Occipital lobe (tissue), 2 donors: ENCODE measurements around the gene TACR2. TPM values are rescaled to one million over a fixed set of nuclear protein-coding genes. Genes with fewer than 3 reads are reported as not detected.
A peak's percentile ranks its signal among the peaks of the same experiment; 100 is the strongest.

Source experiments
- DNase-seq: peaks from one replicate; lab custom pipeline; 2025; lab: John Stamatoyannopoulos, UW
- total RNA-seq: library from RNA; depleted of rRNA; stranded (reverse); fragments of >200 nt; gene quantifications from one replicate; pipeline ENCODE4 v1.2.3, GENCODE V29; 2014

TACR2 gene
- 0.47 TPM for total RNA-seq

DNA sequence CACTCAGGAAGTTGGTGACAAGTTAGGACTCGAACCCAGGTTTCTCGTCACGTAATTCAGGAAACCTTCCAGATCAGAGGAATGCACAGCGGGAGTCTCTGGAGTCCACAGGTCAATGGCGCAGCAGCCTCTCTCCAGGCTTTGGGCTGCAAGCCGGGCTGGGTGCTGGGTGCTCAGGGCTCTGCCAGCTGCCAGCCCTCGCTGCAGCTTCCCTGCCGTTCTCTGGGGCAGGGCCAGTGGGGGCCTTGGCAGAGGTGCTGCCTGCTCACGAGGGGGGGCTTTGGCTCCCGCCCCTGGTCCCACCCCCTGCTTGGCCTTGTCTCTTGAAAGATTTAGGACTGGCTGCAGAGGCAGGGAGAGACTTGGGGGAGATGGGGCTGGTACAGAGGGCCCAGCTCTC lies at the start of gene TACR2:
TSS of gene TACR2 (minus strand) at position 224 of the 400 bp plus-strand sequence. CDS start 595 bp downstream, outside the sequence.
- DNase-seq = no peak

DNA sequence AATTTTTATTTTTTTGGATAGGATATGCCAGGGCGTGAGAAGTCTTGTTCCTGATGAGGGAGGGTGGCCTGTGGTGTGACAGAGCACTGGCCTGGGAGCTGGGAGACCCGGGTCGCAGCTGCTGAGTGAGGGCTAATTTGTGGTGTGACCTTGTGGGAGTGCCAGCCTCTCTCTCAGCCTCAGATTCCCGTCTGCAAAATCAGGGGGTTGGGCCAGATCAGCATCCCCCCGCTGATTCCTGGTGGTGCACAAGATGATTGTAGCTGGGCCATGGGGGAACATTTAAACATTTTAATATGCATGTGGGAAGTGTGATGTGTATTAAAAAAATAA lies 49.4 kb upstream of the TACR2 start:
- no peak for DNase-seq

DNA sequence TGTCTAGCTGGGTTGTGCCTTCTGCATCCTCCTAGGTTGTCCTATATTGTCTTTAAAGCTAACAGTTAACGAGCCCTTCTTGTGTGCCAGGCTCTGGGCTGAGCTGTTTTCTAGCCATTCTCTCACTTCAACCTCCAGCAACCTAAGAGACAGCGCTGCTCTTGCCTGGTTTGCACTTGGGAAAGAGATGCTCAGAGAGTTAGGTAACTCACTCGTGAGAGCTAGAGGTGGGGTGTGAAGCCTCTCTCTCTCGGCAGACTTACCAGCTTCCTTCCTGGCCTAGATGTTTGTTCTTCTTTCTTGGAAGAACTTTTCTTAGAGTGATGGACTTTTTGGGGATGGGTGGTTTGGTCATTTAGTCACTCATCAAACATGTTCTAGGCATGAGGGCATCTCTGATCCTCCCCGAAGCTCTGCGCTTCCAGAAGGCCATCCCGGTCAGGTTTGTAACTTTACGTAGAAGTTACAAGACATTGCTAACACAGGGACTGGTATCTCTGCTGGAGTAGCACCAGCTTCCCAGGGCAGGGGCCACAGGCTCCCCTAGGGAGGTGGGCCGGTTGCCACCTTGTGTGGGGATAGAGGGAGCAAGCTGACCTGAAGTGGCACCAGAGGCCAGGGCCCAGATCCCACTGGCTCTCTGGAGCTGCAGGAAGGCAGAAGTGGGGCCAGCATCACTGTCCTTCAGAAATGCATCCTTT lies 48.9 kb upstream of the TACR2 start:
- DNase-seq = no peak

DNA sequence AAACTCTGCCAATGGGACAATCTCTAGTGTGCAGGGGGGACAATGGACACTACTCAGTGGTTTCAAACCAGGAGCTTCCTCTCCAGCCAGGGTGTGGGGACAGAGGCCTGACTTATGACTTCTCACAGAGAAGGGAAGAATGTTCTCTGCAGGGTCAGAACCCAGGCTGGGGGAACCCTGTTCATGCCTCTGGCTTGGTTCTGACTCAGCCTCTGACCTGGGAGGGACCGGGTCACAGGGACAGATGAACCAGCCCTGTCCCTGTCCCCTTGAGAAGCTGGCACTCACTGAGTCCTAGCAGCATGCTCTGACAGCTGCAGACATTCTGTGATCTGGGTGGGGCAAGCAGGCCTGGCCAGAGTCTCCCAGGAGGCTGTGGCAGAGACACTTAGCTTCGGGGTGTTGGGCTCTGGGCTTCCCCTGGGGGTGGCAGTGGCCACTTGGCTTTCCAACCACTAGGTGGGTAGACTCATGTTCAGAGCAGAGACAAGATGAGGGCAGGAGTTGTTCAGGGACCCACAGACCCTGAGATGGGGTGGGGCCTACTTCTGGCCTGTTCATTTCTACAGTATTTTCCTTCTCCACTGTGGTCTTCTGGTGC lies 48.2 kb upstream of the TACR2 start:
- no peak for DNase-seq

DNA sequence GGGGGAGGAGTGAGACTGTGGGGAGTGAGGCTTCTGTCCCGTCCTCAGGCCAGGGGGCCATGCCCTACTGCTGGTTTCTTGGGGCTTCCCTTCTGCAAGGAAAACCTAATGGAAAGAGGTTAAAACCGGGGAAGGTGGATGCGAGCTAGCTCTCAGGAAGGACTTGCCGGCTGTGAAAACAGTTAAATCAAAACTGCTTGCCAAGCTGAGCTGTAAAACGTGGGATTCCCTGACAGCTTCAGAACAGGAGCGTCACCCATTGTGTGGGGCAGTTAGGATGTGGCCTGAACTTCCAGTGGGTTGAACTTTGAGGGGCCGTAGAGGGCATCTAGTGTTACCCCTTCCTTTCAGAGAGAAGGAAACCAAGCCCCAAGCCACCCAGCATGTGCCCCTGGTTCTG lies 47.7 kb upstream of the TACR2 start:
- DNase-seq = no peak

DNA sequence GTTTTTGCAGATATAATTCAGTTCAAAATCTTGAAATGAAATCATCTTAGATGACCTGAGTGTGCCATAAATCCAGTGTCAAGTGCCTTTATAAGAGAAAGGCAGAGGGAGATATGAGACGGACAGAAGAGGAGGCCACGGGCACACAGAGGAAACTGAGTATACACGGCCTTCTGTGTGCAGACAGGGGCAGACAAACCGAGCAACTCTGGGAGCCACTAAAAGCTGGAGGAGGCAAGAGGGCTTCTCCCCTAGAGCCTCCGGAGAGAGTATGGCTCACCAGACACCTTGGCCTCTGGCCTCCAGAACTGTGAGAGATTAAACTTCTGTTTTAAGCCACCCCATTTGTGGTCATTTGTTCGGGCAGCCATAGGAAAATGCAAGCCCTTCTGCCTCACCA lies 47.2 kb upstream of the TACR2 start:
- no peak for DNase-seq

DNA sequence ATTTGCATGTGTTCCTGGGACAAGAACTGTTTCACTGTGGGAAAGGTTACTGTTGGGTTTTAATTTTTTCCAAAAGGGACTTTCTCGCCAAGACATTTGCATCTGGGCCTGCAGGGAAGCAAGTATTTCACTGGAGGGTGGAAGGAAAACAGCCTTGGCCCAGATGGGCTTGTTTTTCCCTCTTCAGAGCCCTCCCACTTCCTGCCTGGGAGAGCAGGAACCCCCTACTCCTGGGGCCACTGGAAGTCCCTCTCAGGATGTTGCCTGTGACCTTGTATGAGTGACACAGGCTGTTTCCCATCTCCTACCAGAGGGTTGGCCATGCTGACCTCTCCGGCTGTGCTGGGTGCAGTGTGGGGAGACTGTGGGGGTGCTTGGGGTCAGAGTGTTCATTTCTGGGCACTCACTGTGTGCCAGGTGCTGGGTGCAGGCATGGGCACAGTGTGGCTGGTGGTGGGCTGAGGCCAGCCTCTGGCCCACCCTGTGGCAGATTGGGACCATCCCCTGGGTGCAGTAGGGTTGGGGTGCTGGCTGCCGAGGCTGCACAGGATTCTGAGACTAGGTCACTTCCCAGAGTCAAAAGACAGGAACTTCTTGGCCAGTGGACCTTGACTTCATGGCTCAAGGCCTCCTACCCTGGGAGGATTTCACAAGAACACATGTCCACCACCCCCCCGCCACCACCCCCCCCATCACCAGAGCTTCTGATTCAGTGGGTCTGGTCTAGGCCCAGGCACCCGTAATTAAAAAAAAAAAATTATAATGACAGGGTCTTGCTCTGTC lies 44.7 kb upstream of the TACR2 start:
- no peak for DNase-seq

DNA sequence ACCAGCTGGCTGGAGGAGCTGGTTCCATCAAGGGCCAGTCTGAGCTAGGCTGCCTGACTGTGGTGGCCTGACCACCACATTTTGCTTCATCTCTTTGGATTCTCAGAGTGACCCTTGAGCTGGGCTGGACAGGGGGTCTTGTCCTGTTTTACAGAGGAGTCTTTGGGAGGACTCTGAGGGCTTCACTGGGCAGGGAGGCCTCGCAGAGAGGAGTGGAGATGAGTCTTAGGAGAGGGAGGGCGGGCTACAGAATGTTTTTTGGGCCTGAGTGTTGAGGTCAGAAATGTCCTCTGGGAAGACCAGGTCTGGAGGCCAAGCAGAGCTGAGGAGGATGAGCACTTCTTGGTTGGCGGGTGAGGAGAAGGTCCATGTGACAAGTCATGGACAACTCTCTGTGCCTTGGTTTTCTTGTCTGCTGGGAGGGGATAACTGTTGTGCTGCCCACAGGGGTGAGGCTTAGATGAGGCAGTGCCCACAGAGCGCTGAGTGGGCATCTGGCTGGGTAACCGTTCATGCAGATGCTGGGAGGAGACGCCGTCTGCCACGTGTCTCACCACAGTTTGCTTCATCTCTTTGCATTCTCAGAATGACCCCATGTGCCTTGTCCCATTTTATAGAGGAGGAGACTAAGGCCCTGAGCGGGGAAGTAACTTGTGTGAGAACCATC lies 44.0 kb upstream of the TACR2 start:
- no peak for DNase-seq

DNA sequence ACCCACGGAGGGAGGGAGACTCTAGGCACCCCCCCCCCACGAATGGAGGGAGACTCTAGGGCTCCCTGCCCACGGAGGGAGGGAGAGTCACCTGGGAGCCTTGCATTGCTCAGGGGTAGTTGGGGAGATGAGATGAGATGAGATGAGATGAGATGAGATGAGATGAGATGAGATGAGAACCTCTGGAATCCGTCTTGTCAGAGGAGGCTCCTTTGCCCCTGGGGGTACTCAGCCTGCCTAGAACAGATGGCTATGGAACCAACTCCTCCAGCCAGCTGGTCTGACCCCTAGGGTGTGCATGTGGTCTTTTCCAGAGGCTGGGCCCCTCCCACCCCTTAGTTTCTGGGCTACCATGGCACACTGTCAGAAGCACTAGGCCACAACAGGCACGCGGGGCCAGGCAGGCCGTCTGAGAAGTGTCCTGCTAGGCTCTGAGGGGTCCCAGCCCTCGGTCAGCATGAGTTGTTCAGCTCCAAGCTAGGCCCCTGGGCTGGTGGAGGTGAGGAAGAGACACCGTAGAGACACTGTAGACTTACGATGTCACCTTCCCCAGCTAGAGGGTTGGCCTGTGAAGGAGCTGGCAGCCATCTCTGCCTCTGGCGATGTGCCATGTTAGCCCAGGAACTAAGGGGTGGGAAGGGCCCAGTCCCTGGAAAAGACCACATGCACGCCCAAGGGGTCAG lies 43.3 kb upstream of the TACR2 start:
- no peak for DNase-seq

DNA sequence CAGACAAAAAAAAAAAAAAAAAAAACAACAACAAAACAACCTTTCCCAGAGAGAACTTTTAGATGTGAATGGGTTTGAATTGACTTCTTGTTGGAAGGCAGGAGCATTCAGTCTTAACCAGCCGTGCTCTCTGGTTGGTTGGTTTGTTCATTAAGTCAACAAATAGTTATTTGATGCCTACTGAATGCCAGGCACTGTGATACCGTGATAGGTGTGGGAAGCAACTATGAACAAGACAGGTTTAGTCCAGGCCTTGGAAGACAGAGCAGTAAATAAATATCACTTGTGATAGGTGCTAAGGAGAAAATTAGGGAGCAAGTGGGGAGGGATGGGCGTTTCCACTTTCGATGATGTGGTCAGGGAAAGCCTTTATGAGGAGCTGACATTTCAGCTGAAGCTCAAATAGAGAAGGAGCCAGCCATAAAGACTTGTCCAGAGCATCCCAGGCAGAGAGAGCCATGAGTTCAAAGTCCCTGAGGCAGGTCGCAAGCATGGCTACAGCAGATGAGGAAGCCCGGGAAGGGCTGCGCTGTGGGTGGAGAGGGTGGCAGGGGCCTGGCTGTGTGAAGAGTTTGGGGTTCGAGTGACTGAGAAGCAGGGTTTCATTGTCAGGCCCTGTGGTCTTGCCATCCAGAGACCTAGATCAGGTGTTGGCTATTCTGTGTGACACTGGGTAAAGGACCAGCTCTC lies 42.5 kb upstream of the TACR2 start:
- no peak for DNase-seq

DNA sequence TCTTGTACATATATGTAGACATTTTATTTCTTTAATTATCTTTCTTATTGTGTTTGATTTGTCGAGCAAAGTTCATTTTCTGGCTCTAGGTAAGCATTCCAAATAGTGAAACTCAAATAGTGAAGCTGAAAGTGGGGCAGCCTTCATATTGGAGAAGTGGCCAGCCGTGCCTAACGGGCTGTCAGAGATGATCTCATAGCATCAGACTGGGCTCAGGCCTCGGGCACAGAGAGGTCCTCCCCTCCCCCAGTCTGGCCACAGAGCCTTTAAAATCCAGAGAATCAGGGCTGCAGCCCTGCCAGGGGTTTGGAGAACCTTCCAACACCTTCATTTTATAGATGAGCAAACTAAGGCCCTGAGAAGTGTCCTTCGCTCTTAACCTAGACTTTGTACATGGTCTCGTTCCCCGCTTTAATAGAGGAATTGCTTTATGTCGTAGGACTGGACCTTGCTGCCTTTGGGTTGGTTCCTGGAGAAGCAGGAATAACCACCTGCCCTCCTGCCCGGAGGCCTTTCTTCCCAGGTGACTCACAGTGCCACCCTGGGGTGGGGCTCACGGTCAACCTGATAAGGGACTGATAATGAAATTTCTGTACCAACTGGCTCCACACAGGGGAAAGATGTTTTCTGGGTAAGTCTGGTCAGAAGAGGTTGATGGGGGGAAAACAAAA lies 41.8 kb upstream of the TACR2 start:
- DNase-seq = no peak

DNA sequence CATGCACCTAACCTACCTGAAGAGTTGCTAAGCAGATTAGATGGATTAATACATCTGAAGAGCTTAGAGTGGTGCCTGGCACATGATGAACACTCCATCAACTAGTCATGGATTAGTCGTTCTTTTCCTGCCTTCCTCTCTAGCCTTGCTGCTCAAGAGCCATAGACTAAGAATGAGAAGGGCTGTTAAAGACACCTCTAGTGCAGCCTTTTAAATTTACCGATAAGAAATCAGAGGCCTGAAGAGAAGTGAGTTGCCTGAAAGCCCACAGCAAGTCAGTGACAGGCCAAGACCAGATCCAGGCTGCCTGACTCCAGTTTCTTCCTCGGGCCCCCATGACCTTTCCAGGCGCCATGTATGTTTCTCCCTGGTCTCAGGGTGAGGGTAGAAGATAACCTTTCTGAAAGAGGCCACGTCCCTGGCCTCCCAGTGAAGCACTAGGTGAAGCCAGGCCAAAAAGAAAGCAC lies 41.1 kb upstream of the TACR2 start:
- no peak for DNase-seq

DNA sequence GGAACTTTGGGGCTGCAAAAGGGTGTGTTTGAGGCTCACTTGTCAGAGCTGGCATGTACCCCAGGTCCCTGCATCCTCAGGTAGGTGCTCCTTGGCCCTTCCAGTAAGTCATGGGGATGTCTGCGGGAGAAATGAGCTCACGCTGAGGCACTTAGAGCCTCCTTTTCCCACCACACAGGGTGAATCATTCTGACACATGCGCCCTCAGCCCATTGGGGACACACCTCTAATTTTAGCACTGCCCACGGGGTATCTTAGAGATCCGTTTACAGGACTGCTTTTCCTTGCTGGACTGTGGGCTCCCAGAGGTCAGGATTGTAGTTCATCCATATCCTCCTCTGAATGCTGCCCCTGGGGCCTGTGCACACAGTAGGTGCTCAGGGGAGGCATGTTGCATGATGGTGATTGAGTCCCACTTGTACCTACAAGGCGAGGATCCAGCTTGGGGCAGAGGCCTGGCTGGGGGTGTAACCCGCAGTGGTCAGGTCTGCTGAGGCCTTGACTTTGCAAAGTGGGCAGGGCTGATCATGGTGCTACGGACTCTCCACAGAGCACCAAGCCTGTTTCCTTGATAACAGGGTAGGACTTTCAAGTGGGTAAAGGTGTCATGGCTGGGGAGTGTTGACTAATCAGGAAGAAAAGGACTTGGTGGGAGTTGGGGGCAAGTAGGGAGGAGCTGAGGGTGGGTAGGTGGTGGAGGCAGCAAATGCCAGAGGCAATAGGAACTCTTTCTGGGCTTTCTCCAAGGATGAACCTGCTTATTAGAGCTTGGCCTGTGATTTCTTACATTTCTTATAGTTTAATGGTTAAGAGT lies 40.4 kb upstream of the TACR2 start:
- no peak for DNase-seq

DNA sequence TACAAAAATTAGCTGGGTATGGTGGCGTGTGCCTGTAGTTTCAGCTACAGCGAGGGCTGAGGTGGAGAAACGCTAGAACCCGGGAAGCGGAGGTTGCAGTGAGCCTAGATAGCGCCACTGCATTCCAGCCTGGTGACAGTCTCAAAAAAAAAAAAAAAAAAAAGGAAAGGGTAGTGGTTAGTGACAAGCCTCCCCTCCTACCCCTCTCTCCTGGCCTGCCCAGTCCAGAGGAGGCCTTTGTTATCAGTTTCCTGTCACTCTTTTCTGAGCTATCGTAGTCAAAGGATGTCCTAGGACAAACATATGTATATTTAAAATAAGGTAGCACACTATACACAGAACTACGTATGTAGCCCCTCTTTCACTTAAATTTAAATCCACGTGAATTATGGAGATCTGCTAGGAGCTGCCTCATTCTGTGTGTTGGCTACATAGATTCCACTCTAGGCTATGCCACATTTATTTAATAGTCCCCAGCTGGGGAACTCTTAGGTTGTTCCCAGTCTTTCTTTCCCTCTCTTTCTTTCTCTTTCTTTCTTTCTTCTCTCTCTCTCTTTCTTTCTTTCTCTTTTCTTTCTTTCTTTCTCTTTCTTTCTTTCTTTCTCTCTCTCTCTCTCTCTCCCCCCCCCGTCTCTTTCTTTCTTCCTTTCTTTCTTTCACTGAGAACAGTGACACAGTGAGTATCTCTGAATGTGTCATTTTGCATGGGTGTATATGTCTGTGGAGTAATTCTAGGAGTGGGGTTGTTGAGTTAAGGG lies 38.5 kb upstream of the TACR2 start:
- no peak for DNase-seq

DNA sequence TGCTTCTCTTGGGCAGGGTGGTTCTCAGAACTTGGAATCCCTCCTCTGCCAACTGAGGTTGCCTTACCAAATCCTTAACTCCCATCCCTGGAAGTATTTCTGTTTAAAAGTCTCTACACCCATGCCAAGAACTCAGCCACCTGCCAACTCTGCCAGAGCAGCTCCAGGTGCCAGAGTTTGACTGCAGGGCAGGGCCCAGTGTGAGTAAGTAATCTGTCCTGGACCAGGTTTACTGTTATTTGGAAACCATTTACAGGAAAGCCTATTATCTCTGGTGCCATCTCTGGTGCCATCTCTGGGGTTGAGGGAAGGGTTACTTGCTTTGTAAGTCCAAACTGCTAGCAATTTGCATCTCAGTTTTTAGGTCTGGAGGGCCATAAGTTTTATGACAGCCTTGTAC lies 37.1 kb upstream of the TACR2 start:
- no peak for DNase-seq

DNA sequence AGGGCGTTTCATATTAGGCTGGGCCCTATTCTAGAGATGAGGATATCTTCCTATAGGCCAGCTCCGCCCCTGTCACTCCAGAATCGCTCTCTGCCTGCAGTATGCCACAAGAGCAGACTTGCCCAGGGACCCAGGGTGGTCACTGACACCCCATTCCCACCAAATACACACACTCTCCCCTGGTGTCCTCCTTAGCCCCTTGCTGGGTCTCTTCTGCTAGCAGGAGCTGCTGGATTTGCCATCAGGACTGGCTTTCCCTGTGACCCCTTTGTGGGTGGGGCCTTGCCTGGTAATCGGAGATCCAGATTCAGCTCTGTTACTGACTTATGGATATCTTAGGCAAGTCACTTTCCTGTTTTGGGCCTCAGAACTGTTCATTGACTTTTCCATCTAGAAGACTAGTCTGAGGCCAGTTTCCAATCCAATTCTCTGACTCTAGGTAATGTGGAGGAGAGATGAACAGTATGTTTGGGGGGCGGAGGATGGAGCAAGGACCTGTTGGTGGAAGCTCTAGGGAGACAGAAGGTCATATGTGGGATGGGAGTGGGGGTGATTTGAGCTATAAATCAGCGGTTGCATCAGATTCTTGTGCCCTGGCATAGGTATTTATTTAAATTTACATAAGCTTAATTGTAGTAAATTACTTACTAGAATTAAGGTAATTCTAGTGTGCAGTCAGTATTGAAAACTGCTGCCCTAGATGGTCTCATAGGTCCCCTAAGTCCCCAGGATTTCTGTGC lies 36.1 kb upstream of the TACR2 start:
- no peak for DNase-seq

DNA sequence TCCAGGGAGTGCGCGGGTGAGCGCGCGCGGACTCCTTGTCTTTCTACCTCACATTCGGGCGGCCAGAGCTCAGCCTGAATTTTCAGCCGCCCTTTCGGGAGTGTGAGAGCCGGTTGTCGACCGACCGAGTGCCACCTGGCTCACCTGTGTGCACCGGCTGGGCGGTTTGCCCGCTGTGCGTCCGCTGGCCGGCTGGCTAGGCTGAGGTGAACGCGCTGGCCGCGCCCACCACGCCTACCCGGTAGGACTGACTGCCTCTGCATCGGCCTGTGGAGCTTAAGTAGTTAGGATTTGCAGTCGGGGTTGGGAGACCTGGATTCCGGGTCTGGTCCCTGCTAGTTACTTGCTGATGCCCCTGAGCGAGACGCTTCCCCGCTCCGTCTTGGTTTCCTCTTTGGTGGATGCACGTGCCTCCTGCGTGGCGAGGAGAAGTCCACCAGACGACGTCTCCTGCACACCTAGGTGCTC lies 35.1 kb upstream of the TACR2 start:
- DNase-seq = no peak

DNA sequence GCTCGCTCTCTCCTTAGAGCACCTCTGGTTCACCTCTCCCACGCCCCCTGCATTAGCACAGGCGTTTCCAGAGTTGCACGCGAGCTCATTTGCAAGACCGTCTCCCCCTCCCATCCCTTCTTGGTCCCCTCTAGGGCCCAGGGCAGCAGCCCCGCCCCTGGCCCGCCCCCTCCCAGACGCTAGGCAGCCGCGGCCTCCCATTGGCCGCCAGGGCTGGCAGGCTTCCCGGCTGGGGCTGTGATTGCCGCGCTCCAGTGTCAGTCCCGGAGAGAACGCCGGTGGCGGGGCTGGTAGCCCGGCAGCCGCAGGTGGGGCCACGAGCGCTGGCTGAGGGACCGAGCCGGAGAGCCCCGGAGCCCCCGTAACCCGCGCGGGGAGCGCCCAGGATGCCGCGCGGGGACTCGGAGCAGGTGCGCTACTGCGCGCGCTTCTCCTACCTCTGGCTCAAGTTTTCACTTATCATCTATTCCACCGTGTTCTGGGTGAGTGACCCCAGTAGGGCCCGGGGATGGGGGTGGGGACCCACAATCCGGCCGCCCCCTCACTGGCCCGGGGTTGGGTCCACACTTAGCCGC lies 34.6 kb upstream of the TACR2 start, which contains the start of gene TSPAN15:
TSS of gene TSPAN15 (plus strand) at position 257 of the 575 bp plus-strand sequence. CDS start at position 387, 130 bp downstream.
- DNase-seq = peak; percentile 91
